Activated CD4-positive, CD25-positive, alpha-beta regulatory T cell (primary cell): ENCODE measurements around the gene ZSCAN10.
A peak's percentile ranks its signal among the peaks of the same experiment; 100 is the strongest.

ENCODE experiments used
- DNase-seq, 4 experiments: peaks; one replicate each; lab custom pipeline; 2025; lab: John Stamatoyannopoulos, UW

Gene ZSCAN10

DNA sequence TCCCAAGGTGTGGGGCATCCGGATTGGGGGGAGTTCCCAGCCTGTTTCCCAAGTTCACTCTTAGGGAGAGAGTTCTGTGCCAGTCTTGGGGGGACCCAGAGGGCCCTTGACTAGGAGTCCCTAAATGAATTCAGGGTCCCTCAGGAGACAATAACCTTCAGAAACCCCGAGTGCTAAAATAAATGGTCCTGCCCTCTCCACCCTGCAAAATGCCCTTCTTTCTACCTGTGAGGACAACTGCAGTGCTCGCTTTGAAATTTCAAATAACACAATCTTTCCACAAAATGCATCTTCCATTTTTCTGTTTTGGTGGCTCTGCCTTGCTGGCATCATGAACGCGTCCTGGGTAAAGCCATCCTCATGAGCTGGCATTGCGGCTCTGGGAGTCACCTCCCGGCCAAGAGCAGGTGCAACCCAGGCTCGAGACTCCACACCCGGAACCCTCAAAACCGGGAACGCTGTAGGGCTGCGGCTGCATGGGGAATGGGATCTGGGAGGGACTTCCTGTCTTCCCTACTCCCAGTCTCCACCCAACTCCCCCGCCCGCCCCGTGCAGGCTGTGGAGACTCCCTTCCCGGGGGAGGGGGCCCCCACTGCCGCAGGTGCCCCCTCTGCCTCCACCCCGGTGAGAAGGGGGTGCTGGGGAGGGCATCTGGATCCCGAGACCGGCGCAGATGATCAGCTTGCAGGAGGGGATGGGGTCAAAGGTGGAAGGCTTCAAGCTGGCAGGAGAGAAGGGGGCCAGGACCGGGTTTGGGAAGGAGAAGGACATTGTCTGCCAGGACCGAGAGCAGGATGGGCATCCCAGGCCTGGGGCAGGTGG is 13.2 kb upstream of the ZSCAN10 start, which contains the start of gene ZNF205:
TSS of gene ZNF205 (plus strand) at position 529 of the 823 bp plus-strand sequence. CDS start 845 bp downstream, outside the sequence.
- no peak for DNase-seq

- peak; percentile 81 to 93 (median 85) for DNase-seq
Observed at GRCh38 chr16:3106205-3106928, 7.3 kb upstream of the ZSCAN10 start.

- no peak for DNase-seq
Observed at GRCh38 chr16:3101841-3102470, 2.9 kb upstream of the ZSCAN10 start.

GRCh38 chr16:3101018-3101840 is 2.1 kb upstream of the ZSCAN10 start:
- DNase-seq = no peak

- peak; percentile 78 to 91 (median 85) for DNase-seq
Observed at GRCh38 chr16:3099732-3100499, 822 bp upstream of the ZSCAN10 start.

DNA sequence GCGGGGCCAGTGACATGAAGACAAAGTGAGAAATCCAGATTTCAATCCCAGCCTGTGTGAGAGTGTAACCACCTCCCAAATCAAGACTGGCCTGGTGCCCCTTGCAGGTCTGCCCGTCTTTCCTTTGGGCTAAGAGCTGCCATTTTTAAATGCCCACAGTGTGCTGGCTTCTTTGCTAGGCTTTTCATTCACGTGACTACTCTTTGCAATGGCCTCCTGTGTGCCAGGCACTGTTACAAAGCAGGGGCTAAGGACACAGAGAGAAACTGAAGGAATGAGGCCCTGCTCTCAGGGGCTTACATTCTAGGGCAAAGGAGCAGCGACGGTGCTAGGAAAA is 269 bp upstream of the ZSCAN10 start:
- no peak for DNase-seq

GRCh38 chr16:3097266-3097665 is 1.8 kb downstream of the ZSCAN10 start:
- DNase-seq = no peak

DNA sequence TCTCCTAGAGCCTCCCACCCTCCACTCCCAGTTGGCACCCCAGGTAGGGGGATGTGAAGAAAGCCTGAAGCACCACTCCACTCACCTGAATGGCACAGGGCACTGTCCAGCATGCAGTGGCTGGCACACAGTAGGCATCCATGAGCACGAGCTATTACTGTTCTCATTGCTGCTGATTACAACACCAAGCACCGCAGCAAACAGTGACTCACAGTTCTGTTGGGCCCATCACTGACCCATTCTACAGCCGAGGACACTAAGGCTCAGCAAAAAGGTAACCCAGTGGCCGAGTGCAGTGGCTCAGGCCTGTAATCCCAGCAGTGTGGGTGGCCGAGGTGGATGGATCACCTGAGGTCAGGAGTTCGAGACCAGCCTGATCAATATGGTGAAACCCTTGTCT is 2.7 kb downstream of the ZSCAN10 start:
- DNase-seq = no peak

DNA sequence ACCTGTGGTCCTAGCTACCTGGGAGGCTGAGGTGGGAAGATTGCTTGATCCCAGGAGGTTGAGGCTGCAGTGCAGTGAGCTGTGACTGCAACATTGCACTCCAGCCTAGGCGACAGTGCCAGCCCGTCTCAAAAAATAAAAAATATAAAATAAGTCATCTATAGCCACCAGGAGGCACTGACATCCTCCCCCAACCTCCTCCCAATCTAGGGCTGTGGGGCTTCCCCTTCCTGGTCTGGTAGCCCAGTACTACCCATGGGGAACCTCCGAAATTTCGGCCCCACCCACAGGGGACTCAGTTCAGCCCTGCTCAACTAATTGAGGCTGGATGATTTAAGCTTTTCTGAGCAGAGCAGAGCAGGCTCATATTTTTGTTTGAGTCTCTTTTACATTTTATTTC is 3.2 kb downstream of the ZSCAN10 start:
- DNase-seq = peak in 2 of 4 experiments; percentile 17 to 30

- peak in 1 of 4 experiments; percentile 25 for DNase-seq
Observed at GRCh38 chr16:3094289-3095027, 4.6 kb downstream of the ZSCAN10 start.

DNA sequence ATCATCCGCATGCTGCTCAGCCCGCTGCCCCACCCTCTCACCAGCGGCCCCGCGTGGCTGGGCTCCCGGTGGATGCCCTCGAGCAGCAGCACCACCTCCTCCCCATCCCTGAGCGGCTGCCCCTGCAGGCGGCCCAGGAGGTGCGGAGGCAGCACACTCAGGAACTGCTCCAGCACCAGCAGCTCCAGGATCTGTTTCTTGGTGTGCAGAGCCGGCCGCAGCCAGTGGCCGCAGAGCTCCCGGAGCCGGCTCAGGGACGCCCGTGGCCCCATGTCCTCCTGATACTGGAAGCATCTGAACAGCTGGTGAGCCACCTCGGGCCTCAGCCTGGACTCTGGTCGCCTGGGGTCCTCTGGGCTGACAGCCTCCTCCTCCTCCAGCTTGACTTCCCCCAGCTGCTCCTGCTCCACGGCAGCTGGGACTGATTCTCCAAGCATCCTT is 6.6 kb downstream of the ZSCAN10 start:
- no peak for DNase-seq

DNA sequence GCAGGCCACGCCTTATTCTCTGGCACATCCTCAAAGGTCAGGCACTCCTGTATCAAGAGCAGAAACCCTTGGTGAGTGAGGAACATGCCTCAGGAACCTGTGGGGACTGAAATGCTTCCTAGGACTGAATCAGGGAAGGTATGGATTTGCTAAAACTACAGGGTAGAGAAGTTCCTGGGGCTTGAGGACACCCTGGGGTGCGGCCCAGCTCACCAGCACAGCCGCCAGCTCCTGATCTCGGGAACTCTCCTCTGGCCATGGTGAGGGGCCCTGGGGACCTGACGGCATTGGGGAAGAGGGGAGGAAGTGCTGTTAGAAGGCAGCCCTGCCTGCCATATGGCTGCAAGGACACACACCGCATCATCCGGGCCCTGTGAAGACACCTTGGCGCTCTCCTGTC is 7.5 kb downstream of the ZSCAN10 start:
- DNase-seq = no peak

DNA sequence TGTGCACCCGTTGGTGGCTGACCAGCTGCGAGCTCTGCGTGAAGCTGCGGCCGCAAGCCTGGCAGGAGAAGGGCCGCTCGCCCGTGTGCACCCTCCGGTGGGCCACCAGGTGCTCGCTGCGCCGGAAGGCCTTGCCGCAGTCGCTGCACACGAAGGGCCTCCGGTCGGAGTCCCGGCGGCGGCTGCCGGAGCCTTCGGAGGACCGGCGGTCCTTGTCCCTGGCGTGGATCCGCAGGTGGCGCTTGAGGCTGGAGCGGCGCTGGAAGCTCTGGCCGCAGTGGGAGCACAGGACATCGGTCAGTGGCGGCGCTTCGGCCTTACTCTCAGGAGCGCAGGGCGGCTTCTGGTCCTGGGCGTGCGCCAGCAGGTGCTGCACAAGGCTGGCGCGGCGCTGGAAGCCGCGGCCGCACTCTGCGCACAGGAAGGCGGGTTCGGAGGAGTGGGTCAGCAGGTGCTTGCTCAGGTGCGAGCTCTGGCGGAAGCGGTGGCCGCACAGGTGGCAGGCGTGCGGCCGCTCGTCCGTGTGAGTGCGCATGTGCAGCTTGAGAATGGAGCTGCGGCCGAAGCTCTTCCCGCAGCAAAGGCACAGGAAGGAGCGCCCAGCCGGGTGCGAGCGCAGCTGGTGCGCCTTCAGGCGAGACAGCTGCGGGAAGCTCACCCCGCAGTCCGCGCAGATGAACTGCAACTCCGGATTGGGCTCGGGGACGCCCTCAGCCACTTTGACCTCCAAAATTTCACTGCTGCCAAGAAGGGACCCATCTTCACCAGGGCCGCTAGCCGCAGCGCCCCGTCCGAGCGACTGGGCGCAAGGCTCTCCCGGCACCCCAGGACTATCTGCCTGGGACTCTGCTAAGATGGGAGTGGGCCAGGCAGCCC is 9.1 kb downstream of the ZSCAN10 start:
- no peak for DNase-seq

DNA sequence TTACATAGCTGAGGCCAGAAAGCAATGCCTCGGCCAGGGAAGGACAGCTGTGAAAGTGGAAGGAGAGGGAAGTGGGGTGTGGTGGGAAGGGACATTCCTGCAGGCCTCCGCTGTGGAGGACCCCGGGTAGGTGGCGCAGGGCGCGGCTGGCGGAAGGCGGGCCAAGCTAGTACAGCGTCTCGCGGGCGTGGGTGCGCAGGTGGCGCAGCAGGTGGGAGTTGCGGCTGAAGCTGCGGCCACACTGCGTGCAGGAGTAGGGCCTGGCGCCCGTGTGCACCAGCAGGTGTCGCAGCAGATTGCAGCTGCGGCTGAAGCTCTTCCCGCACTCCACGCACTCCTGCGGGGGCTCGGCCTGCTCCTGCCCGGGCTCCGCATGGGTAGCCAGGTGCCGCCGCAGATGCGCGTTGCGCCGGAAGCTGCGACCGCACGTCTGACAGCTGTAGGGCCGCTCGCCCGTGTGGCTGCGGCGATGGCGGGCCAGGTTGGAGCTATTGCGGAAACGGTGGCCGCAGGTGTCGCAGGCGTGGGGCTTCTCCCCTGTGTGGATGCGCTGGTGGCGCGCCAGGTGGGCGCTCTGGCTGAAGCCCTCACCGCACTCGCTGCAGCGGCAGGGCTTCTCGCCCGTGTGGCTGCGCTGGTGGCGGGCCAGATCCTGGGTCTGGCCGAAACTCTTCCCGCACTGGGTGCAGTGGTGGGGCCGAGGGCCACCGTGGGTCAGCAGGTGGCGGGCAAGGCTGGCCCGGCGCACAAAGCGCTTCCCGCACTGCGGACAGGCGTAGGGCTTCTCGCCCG is 10.0 kb downstream of the ZSCAN10 start:
- no peak for DNase-seq

DNA sequence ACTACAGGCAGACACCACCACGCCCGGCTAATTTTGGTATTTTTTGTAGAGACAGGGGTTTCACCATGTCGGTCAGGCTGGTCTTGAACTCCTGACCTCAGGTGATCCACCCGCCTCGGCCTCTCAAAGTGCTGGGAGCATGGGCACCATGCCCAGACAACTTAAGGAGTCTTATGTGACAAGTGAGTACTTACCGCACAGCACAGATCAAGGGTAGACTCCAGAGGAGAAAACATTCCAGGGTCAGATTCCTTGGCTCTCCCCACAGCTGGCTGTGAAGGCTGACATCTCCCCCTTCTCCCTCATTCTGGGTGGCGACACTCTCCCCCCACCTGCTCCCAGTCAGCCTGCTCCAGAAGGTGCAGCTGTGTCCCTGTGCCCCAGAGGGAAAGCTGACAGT is 10.6 kb downstream of the ZSCAN10 start:
- no peak for DNase-seq

DNA sequence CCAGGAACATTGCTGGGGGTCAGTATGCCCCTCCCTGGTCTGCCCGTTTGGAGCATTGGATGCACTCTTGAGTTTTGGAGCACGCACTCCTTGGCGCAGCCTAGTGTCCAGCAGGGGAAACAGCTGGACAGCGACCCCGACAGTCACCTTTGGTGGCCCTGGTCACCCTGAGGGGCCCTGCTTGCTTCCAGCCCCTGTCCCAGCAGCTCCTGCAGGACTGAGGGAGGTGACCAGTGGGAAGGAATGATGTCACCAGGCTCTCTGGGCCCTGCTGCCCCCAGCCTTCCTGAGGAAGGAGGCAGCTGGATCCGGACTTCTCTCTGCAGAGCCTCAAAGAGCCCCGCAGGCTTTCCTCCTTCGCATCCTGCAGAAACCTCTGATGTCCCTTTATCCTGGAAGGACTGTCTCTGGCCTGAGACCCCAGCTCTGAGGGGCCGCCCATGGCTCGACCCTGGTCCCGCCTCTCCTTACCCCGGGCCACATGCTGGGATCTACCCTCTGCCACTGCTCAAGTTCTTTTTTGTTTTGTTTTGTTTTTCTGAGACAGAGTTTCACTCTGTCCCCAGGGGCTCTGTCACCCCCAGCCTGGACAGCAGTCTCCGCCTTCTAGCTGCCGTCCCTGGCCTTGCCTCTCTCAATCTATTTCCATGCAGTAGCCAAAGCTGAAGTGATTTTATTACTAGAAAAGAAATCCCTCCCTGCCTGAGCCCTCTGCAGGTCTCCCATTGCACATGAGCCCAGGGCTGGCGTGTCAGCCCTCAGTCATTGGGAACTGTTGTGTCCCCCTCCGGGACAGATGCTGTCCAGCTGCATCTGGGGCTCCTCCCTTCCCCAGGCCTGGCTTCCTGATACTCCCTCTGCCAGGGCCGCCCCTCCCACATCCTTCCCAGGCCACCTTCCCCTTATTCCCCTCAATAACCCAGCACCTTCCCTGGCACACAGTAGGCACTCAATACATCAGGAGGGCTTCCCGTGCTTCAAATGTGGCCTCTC is 11.6 kb downstream of the ZSCAN10 start:
- DNase-seq = no peak

- DNase-seq = no peak
Observed at GRCh38 chr16:3086596-3087242, 12.4 kb downstream of the ZSCAN10 start.
